Measurements from ENCODE around the gene TRIML2. TPM values are rescaled to one million over a fixed set of nuclear protein-coding genes. Genes with fewer than 3 reads are reported as not detected.
"Not testable (repeated sequence)": the region's sequence is repeated elsewhere in the genome, so short reads cannot be mapped to it uniquely, and the experiment has no call there.

The TRIML2 gene
- total and polyA plus RNA-seq, 8 donors: 0.20 to 0.41 TPM; not detected in 6

- H3K4me3 ChIP-seq: no peak overlapping the region
- no peaks in the 10 kb centered on the region for H3K9me3 ChIP-seq
- no peak for ATAC-seq
- H3K27ac ChIP-seq: no peak overlapping the region
- TF ChIP-seq CTCF (IDR thresholded peaks at IDR 0.05): no peak
- intact Hi-C loops (cut with DNase I): no loop called here
- no peaks in the 10 kb centered on the region for H3K36me3 ChIP-seq
- H3K4me1 ChIP-seq: no peaks in the 10 kb centered on the region
- peak in 2 of 4 donors; percentile 13 to 23 for DNase-seq
- H3K27me3 ChIP-seq: no peaks in the 10 kb centered on the region
Measured at GRCh38 chr4:188078116-188078515, 31.3 kb downstream of the TRIML2 start.

- no peak overlapping the region for H3K27ac ChIP-seq
- H3K27me3 ChIP-seq: no peaks in the 10 kb centered on the region
- no peaks in the 10 kb centered on the region for H3K36me3 ChIP-seq
- no peak overlapping the region for H3K4me3 ChIP-seq
- H3K9me3 ChIP-seq: no peaks in the 10 kb centered on the region
- no peaks in the 10 kb centered on the region for H3K4me1 ChIP-seq
- ATAC-seq: no peak
- intact Hi-C loops (cut with DNase I): no loop called here
- TF ChIP-seq CTCF (IDR thresholded peaks at IDR 0.05): no peak
- DNase-seq: no peak
Measured at GRCh38 chr4:188076169-188076568, 33.2 kb downstream of the TRIML2 start.

- no peaks in the 10 kb centered on the region for H3K27me3 ChIP-seq
Measured at GRCh38 chr4:188061083-188061482, 48.3 kb downstream of the TRIML2 start.

GRCh38 chr4:188053302-188053701 is 56.1 kb downstream of the TRIML2 start:
- H3K9me3 ChIP-seq: peaks cover 0 to 5% of the 10 kb centered on the region in 2 donors
- ATAC-seq: no peak
- no peaks in the 10 kb centered on the region for H3K27me3 ChIP-seq
- H3K4me3 ChIP-seq: no peak overlapping the region
- H3K36me3 ChIP-seq: no peaks in the 10 kb centered on the region
- H3K4me1 ChIP-seq: no peaks in the 10 kb centered on the region
- DNase-seq: no peak
- intact Hi-C loops (cut with DNase I): no loop called here
- no peak overlapping the region for H3K27ac ChIP-seq
- TF ChIP-seq CTCF (IDR thresholded peaks at IDR 0.05): no peak

More at GRCh38 chr4:188061083-188061482, 48.3 kb downstream of the TRIML2 start:
- Histone ChIP-seq H3K4me1 (no peaks in the 10 kb centered on the region), H3K27ac (no peak overlapping the region), H3K4me3 (no peak overlapping the region), H3K36me3 (no peaks in the 10 kb centered on the region), H3K9me3 (no peaks in the 10 kb centered on the region)
- no peak for TF ChIP-seq CTCF (IDR thresholded peaks at IDR 0.05)
- no peak for ATAC-seq
- no peak for DNase-seq
- intact Hi-C loops (cut with DNase I): no loop called here

GRCh38 chr4:188046657-188047056 is 62.7 kb downstream of the TRIML2 start:
- DNase-seq (no peak), ATAC-seq (no peak)
- H3K4me3 ChIP-seq: no peak overlapping the region
- intact Hi-C loops (cut with DNase I): no loop called here
- no peaks in the 10 kb centered on the region for H3K4me1 ChIP-seq
- H3K36me3 ChIP-seq: no peaks in the 10 kb centered on the region
- no peaks in the 10 kb centered on the region for H3K27me3 ChIP-seq
- no peak overlapping the region for H3K27ac ChIP-seq
- peaks cover 0 to 4% of the 10 kb centered on the region in 2 donors for H3K9me3 ChIP-seq
- no peak for TF ChIP-seq CTCF (IDR thresholded peaks at IDR 0.05)

- DNase-seq; H3K27ac ChIP-seq; intact Hi-C loops (cut with DNase I); H3K4me3 ChIP-seq; H3K36me3 ChIP-seq; H3K27me3 ChIP-seq; H3K9me3 ChIP-seq; H3K4me1 ChIP-seq; ATAC-seq: not testable (repeated sequence)
Measured at GRCh38 chr4:188045461-188045860, 63.9 kb downstream of the TRIML2 start.
